Activated CD4-positive, alpha-beta T cell treated with anti-CD3 and anti-CD28 coated beads for 36 hours (primary cell): ENCODE data around the gene DLGAP1. TPM values are rescaled to one million over a fixed set of nuclear protein-coding genes. Genes with fewer than 3 reads are reported as not detected.

Experiments used
- ATAC-seq: fragments of 200-7000 bp; cut with Tn5 transposase; one replicate; pipeline ENCODE4 v1.10.0; 2021; ENCODE audit warnings: mild to moderate bottlenecking, moderate library complexity
- CTCF ChIA-PET: fragments of 350-600 bp; sonication (Branson Sonifier 250); formaldehyde crosslinking; loops from one replicate; lab custom pipeline; 2021; ENCODE audit warnings: antibody characterized with exemption; lab: Charles Lee
- POLR2A ChIA-PET: fragments of 350-600 bp; sonication (Branson Sonifier 250); formaldehyde crosslinking; loops from one replicate; lab custom pipeline; 2021; ENCODE audit warnings: antibody characterized with exemption, inconsistent platforms; lab: Charles Lee
- DNase-seq: peaks from one replicate; pipeline ENCODE4 v3.0.0-alpha.2; 2020
- H3K27ac Mint-ChIP-seq: one replicate; pipeline ENCODE4 v1.8.0; 2021; ENCODE audit warnings: mixed read lengths
- H3K27me3 Mint-ChIP-seq: one replicate; pipeline ENCODE4 v1.8.0; 2021; ENCODE audit warnings: mixed read lengths
- H3K36me3 Mint-ChIP-seq: one replicate; pipeline ENCODE4 v1.8.0; 2021; ENCODE audit warnings: low read depth, mixed read lengths
- H3K4me1 Mint-ChIP-seq: one replicate; pipeline ENCODE4 v1.8.0; 2021; ENCODE audit warnings: mixed read lengths
- H3K4me3 Mint-ChIP-seq: one replicate; pipeline ENCODE4 v1.8.0; 2021; ENCODE audit warnings: mild to moderate bottlenecking, moderate library complexity, mixed read lengths
- H3K9me3 Mint-ChIP-seq: one replicate; pipeline ENCODE4 v1.8.0; 2021; ENCODE audit warnings: low read depth, mixed read lengths
- intact Hi-C, 2 experiments: fragments of 100-400 bp; cut with DNase I in 1 of 2; cut with micrococcal nuclease in 1 of 2; formaldehyde crosslinking; loops; one replicate each; pipeline versions ENCODE4 v1.14.2 to v1.15.1; 2022 to 2024; cut with DNase I, micrococcal nuclease
- total RNA-seq, 2 experiments: library from RNA; stranded (reverse); gene quantifications; one replicate each; pipeline ENCODE4 v1.2.3, GENCODE V29; 2021

DLGAP1 gene
- total RNA-seq, 2 experiments from 2014 or later = 0.14 TPM; not detected in 1

GRCh38 chr18:4106407-4107033 lies 348.6 kb downstream of the DLGAP1 start:
- peaks cover 4% of the 10 kb centered on the region for H3K27me3 Mint-ChIP-seq
- H3K9me3 Mint-ChIP-seq = no peaks in the 10 kb centered on the region
- peak; percentile 80 for DNase-seq
- ATAC-seq = peak; percentile 42
- ChIA-PET POLR2A (no interaction called here), CTCF (interaction anchor here (0.6 to 3.7 kb wide), 17 partner anchors 8 to 952 kb away, joined by 3 to 27 read pairs (median 4); no protein-coding TSS in a partner anchor)
- intact Hi-C loops = loop anchor here (1.0 kb wide), 1 partner anchor 951 kb away; no protein-coding TSS in a partner anchor
- H3K4me3 Mint-ChIP-seq = no peak overlapping the region
- no peak overlapping the region for H3K27ac Mint-ChIP-seq
- no peaks in the 10 kb centered on the region for H3K4me1 Mint-ChIP-seq
- H3K36me3 Mint-ChIP-seq = no peaks in the 10 kb centered on the region

- DNase-seq = no peak
- Mint-ChIP-seq H3K4me1 (no peaks in the 10 kb centered on the region), H3K27me3 (peaks cover 2% of the 10 kb centered on the region), H3K36me3 (no peaks in the 10 kb centered on the region), H3K9me3 (no peaks in the 10 kb centered on the region), H3K27ac (no peak overlapping the region), H3K4me3 (no peak overlapping the region)
- POLR2A ChIA-PET = no interaction called here
- CTCF ChIA-PET = no interaction called here
- ATAC-seq = no peak
- intact Hi-C loops = no loop called here
Measured at GRCh38 chr18:4102901-4103300, 352.2 kb downstream of the DLGAP1 start.

GRCh38 chr18:4101009-4101408 lies 354.1 kb downstream of the DLGAP1 start:
- no peak for DNase-seq
- intact Hi-C loops = no loop called here
- Mint-ChIP-seq H3K27me3 (peaks cover 4% of the 10 kb centered on the region), H3K4me3 (no peak overlapping the region), H3K9me3 (no peaks in the 10 kb centered on the region), H3K27ac (no peak overlapping the region), H3K36me3 (no peaks in the 10 kb centered on the region), H3K4me1 (no peaks in the 10 kb centered on the region)
- ATAC-seq = peak; percentile 51
- CTCF ChIA-PET = interaction anchor here (0.9 kb wide), 1 partner anchor 956 kb away, joined by 3 read pairs; no protein-coding TSS in a partner anchor
- POLR2A ChIA-PET = no interaction called here

DNA sequence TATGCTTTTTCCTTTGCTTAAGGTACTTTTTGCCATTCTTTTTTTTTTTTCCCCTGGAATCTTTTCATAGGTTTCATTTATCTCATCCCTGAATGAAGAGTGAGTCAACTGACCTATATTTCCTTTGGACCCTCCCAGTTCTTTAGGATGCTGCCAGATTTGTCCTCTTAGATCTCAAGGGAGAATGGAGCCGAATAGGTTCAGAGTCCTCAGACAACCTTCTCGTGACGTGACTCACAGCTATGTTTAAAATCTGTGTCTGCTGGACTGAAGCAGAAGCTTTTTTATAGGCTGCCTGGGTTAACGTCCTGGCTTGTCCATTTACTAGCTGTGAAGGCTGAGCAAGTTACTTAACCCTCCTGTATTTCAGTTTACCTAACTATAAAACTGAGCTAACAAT lies 358.6 kb downstream of the DLGAP1 start:
- Mint-ChIP-seq H3K27me3 (peaks cover 11% of the 10 kb centered on the region), H3K9me3 (peaks cover under 1% of the 10 kb centered on the region), H3K36me3 (no peaks in the 10 kb centered on the region), H3K4me1 (no peaks in the 10 kb centered on the region), H3K27ac (no peak overlapping the region), H3K4me3 (no peak overlapping the region)
- CTCF ChIA-PET = interaction anchor here (0.6 to 2.2 kb wide), 3 partner anchors 10 to 331 kb away, joined by 3 to 10 read pairs (median 3); no protein-coding TSS in a partner anchor
- POLR2A ChIA-PET = no interaction called here
- intact Hi-C loops = no loop called here
- no peak for DNase-seq
- ATAC-seq = no peak

- H3K27ac Mint-ChIP-seq = no peak overlapping the region
- ATAC-seq (no peak), DNase-seq (no peak)
- intact Hi-C loops = no loop called here
- H3K4me3 Mint-ChIP-seq = no peak overlapping the region
- peaks cover 6% of the 10 kb centered on the region for H3K9me3 Mint-ChIP-seq
- POLR2A ChIA-PET = no interaction called here
- no peaks in the 10 kb centered on the region for H3K4me1 Mint-ChIP-seq
- peaks cover 13% of the 10 kb centered on the region for H3K27me3 Mint-ChIP-seq
- CTCF ChIA-PET = no interaction called here
- no peaks in the 10 kb centered on the region for H3K36me3 Mint-ChIP-seq
Measured at GRCh38 chr18:4093676-4094075, 361.4 kb downstream of the DLGAP1 start.

DNA sequence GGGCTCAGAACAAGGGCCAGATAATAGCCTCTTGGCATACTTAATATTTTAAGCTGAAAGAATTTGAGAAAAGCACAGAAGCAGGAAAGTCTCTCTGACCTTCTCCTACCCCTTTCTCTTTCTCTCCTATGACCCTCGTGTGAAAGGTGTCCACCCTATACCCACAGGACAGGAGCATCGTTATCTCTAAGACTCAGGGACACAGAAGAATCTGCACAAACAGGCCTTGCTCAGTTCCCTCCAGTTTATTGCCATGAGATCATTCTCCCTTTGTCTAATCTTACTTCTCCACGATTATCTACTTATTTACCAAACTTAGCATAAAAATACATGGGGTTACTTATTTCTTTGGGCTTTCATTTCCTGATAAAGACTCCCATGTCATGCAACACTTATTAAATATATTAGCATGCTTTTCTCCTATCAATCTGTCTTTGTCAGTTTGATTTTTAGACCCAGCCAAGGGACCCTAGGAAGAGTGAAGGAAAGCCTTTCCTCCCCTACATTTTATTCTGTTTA lies 370.7 kb downstream of the DLGAP1 start:
- POLR2A ChIA-PET = no interaction called here
- CTCF ChIA-PET = interaction anchor here (0.6 kb wide), 1 partner anchor 200 kb away, joined by 3 read pairs; no protein-coding TSS in a partner anchor
- no peaks in the 10 kb centered on the region for H3K4me1 Mint-ChIP-seq
- no peak overlapping the region for H3K27ac Mint-ChIP-seq
- H3K27me3 Mint-ChIP-seq = peaks cover 2% of the 10 kb centered on the region
- H3K9me3 Mint-ChIP-seq = peaks cover 2% of the 10 kb centered on the region
- DNase-seq (no peak), ATAC-seq (no peak)
- H3K36me3 Mint-ChIP-seq = no peaks in the 10 kb centered on the region
- intact Hi-C loops = no loop called here
- no peak overlapping the region for H3K4me3 Mint-ChIP-seq

GRCh38 chr18:4078246-4078645 lies 376.9 kb downstream of the DLGAP1 start:
- no peaks in the 10 kb centered on the region for H3K36me3 Mint-ChIP-seq
- no peak overlapping the region for H3K4me3 Mint-ChIP-seq
- no peaks in the 10 kb centered on the region for H3K27me3 Mint-ChIP-seq
- H3K27ac Mint-ChIP-seq = no peak overlapping the region
- ChIA-PET CTCF (no interaction called here), POLR2A (no interaction called here)
- ATAC-seq (no peak), DNase-seq (no peak)
- intact Hi-C loops = no loop called here
- no peaks in the 10 kb centered on the region for H3K9me3 Mint-ChIP-seq
- H3K4me1 Mint-ChIP-seq = no peaks in the 10 kb centered on the region

- Mint-ChIP-seq H3K4me1 (no peaks in the 10 kb centered on the region), H3K9me3 (no peaks in the 10 kb centered on the region), H3K27me3 (no peaks in the 10 kb centered on the region), H3K4me3 (no peak overlapping the region), H3K36me3 (no peaks in the 10 kb centered on the region), H3K27ac (no peak overlapping the region)
- no peak for ATAC-seq
- intact Hi-C loops = no loop called here
- ChIA-PET POLR2A (no interaction called here), CTCF (no interaction called here)
- no peak for DNase-seq
Measured at GRCh38 chr18:4077721-4078120, 377.4 kb downstream of the DLGAP1 start.

- intact Hi-C loops = no loop called here
- no peak for DNase-seq
- Mint-ChIP-seq H3K4me1 (no peaks in the 10 kb centered on the region), H3K27me3 (no peaks in the 10 kb centered on the region), H3K36me3 (no peaks in the 10 kb centered on the region), H3K9me3 (no peaks in the 10 kb centered on the region), H3K27ac (no peak overlapping the region), H3K4me3 (no peak overlapping the region)
- ATAC-seq = no peak
- POLR2A ChIA-PET = no interaction called here
- CTCF ChIA-PET = interaction anchor here (0.6 kb wide), 1 partner anchor 9 kb away, joined by 3 read pairs; no protein-coding TSS in a partner anchor
Measured at GRCh38 chr18:4077204-4077603, 377.9 kb downstream of the DLGAP1 start.

GRCh38 chr18:4074647-4075046 lies 380.5 kb downstream of the DLGAP1 start:
- Mint-ChIP-seq H3K4me3 (no peak overlapping the region), H3K4me1 (no peaks in the 10 kb centered on the region), H3K36me3 (no peaks in the 10 kb centered on the region), H3K27ac (no peak overlapping the region), H3K27me3 (peaks cover 3% of the 10 kb centered on the region), H3K9me3 (no peaks in the 10 kb centered on the region)
- DNase-seq (no peak), ATAC-seq (no peak)
- ChIA-PET POLR2A (no interaction called here), CTCF (interaction anchor here (3.9 kb wide), 1 partner anchor 303 kb away, joined by 10 read pairs; no protein-coding TSS in a partner anchor)
- intact Hi-C loops = no loop called here

GRCh38 chr18:4069183-4069582 lies 385.9 kb downstream of the DLGAP1 start:
- Mint-ChIP-seq H3K27me3 (peaks cover 12% of the 10 kb centered on the region), H3K36me3 (no peaks in the 10 kb centered on the region), H3K9me3 (no peaks in the 10 kb centered on the region), H3K27ac (no peak overlapping the region), H3K4me1 (no peaks in the 10 kb centered on the region), H3K4me3 (no peak overlapping the region)
- intact Hi-C loops = loop anchor here in 1 of 2 experiments (1.0 to 5.0 kb wide), 2 partner anchors 298 to 787 kb away; no protein-coding TSS in a partner anchor
- POLR2A ChIA-PET = no interaction called here
- DNase-seq (no peak), ATAC-seq (no peak)
- CTCF ChIA-PET = interaction anchor here (0.6 to 1.3 kb wide), 6 partner anchors 9 to 988 kb away, joined by 3 to 14 read pairs (median 4); no protein-coding TSS in a partner anchor
